CD4-positive, alpha-beta T cell treated with Interferon alpha-2 for 1 hour (primary cell): ENCODE results near the gene ZPBP2.
"Not testable (repeated sequence)": the region's sequence is repeated elsewhere in the genome, so short reads cannot be mapped to it uniquely, and the experiment has no call there.

ENCODE experiments used
- DNase-seq, 2 donors: peaks; one replicate each; pipeline ENCODE4 v3.0.0-alpha.2; 2020 to 2022

Gene ZPBP2

DNA sequence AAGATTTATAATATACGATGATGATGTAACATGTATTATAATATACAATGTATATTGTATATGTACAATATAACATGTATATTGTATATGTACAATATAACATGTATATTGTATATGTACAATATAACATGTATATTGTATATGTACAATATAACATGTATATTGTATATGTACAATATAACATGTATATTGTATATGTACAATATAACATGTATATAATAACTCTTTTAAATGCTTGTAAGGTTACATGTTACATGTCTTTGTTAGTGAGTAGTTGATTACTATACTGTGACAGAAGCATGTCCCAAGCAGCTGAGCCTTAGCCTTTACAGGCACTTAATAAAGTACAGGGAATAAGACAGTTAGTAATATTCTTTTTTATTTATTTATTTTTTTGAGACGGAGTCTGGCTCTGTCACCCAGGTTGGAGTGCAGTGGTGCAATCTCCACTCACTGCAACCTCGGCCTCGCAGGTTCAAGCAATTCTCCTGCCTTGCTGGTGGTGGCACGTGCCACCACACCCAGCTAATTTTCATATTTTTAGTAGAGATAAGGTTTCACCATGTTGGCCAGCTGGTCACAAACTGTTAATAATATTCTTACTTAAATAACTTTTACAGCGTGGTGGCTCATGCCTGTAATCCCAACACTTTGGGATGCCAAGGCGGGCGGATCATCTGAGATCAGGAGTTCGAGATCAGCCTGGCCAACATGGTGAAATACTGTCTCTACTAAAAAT lies 11.9 kb upstream of the ZPBP2 start:
- not testable (repeated sequence) for DNase-seq

DNA sequence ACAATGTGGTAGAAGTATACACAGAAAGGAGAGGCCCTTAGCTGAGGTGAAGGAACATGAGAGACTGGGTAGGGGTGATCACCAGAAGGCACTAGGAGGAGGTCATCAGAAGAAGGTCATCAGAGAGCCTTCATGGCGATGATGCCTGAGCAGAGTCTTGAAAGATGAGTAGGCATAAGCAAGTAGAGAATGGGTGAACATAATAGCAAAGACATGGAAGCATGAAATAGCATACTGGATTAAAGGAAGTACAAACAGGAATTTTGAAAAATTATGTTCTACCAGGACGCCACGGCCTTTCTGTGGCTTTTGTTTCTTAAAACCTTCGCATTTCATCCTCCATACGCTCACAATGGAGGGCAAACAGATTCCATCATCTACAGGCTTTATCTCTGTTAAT lies 6.8 kb upstream of the ZPBP2 start:
- DNase-seq, result peak in 1 of 2 donors; percentile 30

DNA sequence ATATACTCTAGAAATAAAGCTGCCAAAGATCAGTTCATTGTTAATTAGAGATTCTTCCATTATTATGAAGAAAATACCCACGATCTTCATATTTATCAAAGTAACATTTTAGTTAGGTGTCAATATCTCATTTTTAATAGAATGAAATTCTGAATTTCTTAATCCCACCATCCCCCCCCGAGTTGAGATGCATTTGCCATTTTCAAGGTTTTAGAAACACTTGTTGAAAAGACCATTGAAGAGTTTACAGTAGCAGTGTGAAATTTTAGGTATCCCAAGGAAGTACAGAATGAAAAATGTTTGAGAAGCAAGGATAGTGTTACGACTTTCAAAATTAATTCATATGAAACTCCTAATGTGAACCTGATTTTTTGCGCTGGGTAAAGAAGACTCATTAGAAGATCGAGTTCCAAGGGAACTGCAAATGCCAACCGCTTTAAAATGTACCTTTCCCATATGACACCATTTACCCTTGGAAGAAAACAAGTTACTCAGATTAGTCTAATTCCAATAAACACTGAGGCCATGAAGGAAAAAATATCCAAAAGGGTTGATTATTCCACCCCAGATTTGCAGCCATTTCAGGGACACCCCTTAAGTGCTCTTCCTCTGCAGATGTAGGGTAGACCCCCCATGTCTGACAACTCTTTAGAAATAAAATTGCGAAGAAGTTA lies 4.6 kb upstream of the ZPBP2 start:
- no peak for DNase-seq

DNA sequence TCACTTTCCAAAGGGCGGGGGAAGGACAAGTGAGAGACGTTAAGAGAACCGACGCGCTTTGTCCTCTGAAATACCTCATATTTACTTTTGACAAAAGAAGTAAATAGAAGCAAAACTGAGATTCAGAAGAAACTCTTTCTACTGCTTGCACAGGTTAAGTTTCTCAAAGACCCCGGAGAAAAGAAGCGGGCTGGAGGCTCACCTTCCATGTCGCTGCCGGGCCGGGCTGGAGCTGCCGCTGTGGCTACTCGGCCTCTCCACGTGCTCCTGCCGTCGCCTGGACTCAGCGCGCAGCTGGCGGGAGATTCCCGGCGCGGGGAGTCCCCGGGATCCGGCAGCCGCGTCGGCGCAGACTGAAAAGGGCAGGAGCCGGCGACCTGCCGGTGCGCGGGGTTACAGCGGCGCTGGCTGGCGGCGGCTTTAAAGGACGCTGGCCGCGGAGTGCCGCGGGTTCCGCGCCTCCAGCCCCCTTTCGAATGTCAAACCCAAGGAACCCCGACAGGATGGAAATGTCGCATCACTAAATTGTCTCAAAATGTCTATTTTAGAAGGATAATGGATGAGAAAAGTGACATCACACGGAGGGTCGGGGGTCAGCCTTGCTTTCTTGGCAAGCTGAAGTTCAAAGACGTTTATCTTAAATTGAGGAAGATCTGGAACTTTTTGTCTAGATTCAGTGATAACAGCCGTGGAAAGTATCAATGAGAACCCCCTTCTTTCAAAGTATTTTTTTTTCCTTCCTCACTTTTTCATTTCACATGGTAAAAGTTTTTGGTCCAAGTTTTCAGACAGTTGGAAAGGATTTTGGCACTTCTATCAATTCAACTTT lies 3.9 kb upstream of the ZPBP2 start, which contains the start of gene IKZF3:
TSS of gene IKZF3 (minus strand) at position 395 of the 829 bp plus-strand sequence. CDS start at position 209, 186 bp downstream.
- peak; percentile 84 to 91 for DNase-seq

DNA sequence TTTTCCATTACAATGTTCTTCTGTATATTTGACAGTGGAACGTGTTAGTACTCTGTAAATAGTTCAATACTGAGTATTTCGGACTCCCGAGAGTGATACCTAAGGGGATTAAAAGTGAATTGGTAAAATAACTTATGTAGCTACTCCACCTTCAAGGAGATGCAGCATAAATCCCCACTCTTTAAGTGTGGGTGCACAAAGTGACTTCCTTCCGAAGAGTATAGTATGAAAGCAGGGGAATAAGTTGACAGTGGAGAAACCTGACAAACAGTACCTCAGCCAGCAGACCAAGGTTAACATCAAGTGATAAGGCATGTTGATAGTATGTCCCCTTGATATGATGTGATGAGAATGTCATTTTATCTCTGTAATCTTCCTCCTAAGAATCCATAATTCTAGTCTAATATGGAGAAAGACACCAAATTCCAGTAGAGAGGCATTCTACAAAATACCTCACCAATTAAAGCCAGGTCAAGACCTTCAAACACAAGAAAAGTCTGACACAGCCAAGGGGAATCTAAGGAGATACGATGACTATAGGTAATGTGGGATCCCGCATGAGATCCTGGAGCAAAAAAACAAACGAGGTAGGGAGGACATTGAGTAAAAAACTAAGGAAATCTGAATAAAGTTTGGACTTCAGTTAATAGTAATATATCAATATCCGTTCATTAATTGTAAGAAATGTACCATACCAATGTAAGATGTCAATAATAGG lies 1.8 kb upstream of the ZPBP2 start:
- DNase-seq, result peak in 1 of 2 donors; percentile 23

DNA sequence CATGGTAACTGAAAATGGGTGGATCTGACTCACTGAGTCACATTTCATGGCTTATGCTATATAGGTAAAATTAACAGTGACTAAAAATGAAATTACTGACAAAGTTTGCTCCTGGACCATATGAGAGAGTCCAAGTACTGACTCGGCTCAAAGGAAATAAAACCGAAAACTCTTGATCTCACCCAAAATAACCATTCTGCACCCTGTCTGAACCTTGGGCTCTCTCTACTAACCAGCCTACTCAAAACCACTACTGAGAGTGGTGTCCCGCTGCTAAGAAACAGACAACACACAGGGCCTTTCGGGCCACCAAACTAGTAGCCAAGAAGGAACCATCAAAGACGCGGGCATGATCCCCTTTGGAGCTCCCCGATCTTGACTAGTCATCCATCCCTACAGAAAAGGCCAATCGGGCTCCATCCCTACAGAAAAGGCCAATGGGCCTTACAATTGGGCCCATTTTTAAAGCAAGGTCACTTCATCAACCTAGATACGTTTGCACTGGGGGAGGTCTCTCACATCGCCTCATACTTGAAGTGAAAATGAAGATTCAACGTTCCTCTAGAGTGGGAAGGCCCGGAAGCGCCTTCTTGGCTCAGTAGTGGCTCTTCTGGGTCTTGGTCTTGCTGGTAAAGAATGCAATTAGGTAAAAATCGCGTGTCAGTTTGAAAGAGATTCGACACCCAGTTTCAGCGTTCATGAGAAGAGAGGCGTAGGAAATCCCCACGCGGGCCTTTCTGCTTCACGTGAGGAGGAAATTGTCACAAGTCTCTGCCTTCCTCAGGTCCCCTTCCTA lies 720 bp upstream of the ZPBP2 start:
- DNase-seq, result peak; percentile 60 to 82

DNA sequence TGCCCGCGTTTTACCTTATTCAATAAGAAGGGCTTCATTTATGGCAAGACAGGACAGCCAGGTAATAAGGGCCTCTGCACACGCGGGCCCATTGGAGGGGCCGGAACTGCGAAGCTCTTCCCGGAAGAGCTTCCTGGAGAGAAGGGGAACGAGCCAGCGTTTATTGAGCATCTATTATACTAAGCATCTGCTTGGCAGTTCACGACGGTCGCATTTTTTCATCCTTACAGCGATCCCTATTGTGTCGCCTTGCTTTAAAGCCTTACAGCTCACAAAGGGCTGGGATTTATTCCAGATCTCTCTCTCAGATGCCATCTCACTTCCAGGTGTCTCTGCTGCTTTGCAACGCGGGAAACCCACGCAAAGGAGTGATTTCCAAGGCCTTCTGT lies 546 bp downstream of the ZPBP2 start:
- DNase-seq, result no peak

DNA sequence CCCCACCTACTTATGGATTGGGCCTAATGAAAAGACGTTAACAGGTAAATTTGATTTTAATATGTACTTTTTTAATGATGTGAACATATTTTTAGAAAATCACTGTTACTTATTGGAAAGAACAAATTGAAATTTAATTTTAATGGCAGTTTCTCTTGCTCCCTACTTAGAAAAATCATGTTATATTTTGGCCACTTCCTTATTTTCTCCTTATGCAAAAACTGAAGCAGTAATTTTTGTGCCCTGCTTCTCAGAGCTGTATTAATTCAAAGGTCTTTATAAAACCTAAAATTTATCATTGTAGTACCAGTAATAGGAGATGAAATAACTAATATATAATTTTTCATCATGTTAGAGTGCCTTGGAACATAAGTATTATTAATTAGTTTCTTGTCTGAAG lies 2.8 kb downstream of the ZPBP2 start:
- no peak for DNase-seq

DNA sequence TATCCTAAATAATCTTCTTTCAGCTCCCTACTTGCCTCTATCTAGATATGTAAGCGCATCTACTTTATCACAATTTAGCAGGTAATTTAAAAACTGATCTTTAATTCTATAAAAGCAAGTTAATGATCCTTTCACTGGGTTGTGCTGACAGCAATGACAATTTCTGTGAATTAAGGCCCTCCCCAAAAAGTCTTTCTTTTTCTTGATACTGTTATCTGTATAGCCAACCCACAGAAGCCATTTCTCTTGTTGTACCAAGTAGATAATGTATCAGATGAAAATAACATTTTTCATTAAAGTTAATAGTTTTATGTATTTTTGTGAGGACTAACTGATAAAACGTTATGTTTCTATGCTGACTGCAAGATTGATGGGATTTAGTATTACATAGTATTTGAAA lies 3.8 kb downstream of the ZPBP2 start:
- DNase-seq, result no peak

DNA sequence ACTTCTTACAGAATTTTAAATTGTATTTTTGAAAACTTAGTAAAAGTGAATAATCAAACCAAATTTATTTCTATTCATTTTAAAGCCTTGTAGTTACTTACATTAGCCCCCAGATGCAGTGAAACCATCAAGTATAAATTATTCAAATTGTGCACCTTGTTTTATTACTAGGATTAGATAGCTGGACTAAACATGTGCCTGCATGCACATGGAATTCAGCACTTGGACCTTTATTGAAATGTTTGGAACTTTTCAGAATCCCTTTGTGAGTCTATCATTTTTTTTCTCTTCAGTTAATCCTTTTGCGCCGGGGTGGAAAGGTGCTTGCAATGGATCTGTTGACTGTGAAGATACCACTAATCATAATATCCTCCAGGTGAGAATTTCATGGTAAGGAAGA lies 4.7 kb downstream of the ZPBP2 start:
- DNase-seq, result no peak

DNA sequence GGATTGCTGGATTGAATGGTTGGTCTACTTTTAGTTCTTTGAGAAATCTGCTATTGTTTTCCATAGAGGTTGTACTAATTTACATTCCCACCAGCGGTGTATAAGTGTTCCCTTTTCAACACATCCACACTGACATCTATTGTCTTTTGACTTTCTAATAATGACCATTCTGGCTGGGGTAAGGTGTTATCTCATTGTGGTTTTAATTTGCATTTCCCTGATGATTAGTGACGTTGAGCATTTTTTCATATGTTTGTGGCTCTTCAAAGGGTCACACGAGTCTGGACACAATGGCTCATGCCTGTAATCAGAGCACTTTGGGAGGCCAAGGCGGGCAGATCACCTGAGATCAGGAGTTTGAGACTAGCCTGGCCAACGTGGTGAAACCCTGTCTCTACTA lies 18.1 kb downstream of the ZPBP2 start:
- DNase-seq, result not testable (repeated sequence)

DNA sequence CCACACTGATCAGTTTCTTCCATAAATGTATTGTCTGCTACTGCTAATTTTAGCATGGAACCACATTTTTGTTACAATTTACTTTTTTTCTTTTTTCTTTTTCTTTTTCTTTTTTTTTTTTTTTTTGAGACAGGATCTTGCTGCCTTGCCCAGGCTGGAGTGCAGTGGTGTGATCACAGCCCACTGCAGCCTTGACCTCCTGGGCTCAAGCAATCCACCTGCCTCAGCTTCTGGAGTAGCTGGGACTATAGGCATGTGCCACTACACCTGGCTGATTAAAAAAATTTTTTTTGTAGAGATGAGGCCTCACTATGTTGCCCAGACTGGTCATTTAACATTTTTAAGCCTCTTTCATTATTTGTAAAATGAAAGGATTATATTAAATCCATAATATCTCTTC lies 19.1 kb downstream of the ZPBP2 start:
- DNase-seq, result no peak

DNA sequence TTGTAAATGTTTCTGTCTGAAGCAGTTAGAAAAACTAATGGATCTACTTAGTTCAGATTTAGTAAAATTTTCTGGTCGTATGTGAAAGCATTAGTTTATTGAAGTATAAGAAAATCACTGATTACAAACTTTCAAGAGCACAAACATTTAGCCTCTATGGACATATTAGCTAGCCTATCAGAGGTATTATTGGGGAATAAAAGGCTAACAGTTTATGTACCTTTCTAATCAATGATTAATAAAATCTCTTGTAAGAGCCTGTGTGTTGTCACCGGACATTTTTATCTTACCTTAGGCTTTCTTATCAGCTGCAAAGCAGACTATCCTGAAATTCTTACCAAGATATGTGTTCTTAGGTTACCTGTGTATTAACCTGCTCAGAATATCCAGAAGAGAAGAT lies 21.2 kb downstream of the ZPBP2 start:
- no peak for DNase-seq

DNA sequence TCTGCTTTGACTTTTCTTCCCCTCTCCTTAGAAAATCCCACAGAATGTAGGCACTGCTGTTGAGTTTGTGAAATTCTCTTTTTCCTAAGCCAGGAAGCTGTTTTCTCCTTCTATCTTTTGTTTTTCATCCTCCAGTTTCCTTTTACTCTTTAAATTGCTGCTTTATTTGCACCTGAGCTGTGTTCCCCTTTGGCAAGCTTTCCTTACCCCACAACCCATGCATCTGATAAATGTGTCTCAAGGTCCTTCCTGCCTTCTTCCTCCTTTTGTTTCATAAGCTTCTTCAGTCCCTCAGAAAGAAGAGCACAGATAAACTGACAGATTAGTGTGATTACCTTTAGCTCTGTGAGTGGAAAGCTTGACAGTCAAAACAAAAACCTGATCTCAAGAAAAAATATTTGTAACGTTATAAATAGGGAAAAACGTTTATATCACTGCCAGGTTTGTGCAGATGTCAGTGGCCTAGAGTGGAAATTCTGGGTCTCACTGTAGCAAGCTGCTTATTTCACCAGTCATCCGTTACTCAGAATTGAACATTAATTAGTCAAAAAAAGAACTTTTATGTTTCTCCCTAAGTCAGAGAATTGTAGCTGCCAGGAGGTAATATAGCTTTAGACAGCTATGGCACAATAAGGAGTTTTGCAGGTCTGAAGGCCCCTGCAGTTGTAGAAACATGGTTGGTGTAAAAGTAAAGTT lies 26.8 kb downstream of the ZPBP2 start:
- no peak for DNase-seq

DNA sequence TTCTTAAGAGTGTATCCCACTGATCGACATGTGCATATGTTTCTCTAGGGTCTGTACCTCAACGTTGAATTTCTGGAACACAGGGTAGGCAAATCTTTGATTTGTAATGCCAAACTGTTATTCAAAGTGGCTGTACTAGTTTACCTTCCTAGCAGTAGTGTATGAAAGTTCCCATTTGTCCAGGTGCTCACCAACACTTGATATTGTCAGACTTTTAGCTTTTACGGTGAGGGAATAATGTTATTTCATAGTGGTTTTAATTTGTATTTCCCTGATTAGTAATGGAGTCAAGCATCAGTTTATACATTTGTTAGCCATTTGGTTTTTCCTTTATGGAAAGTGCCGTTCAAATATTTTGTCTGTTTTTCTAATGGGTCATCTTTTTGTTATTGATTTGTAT lies 30.1 kb downstream of the ZPBP2 start:
- no peak for DNase-seq

DNA sequence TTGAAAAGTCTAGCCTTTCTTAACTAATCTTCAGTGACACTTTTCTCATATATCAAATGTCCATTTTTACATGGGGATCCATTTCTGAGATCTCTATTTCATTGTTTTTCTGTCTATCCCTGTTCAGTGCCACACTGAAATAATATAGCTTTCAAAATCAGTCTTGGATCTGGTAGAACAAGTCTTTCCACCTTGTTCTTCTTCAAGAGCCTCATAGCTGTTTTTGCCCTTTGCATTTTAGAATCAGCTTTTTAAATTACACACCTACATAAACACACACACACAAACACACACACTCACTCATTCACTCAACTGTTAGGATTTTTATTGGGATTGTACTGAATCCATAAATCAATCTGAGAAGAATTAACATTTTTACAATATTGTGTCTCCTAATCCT lies 31.2 kb downstream of the ZPBP2 start:
- no peak for DNase-seq

DNA sequence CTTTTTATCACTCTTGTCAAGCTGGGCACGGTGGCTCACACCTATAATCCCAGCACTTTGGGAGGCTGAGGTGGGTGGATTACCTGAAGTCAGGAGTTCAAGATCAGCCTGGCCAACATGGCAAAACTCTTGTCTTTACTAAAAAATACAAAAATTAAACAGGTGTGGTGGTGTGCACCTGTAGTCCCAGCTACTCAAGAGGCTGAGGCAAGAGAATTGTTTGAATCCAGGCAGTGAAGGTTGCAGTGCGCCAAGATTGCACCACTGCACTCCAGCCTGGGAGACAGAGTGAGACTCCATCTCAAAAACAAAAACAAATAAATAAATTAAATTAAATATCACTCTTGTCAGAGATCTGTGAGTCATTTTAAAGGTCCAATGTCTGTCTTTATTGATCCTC lies 34.0 kb downstream of the ZPBP2 start:
- not testable (repeated sequence) for DNase-seq

DNA sequence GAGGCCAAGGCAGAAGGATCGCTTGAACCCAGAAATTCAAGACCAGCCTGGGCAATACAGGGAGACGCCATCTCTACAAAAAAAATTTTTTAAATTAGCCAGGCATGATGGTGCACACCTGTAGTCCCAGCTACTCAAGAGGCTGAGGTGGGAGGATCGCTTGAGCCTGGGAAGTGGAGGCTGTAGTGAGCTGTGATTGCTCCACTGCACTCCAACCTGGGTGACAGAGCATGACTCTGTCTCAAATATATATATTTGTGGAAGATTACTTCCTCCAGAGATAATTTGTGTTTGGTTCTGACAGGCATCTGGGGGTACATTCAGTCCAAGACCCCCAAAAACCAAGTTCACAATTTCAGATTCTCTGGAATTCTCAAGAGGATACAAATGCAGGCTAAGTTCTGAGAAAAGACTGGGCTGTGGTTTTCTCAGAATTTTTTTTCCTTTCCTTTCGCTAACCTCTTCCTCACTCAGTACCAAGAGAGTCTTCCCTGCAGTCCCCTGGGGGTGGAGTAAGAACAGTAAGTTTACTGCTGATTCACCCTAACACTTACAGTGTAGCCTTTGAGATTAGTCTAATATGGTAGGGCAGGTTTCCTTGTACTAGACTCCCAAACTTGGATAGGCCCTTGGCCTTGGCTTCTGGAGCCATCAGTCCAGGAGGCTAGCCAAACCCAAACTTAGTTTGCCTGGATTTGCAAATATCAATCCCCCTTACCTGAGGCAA lies 35.3 kb downstream of the ZPBP2 start:
- DNase-seq, result peak in 1 of 2 donors; percentile 40

DNA sequence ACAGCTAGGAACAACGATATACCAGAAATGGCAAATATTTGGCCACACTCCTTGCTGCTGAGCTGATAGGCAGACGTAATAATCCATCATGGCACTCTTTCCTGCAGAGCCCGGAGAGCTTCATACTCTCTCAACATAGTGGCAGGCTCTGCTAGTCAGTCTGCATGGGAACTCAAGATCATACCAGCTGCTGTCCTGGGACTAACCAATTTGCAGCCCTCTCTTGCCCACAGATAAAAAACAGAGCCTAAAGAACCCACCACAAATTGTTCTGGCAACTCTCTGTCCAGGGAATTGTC lies 36.9 kb downstream of the ZPBP2 start:
- DNase-seq, result no peak

DNA sequence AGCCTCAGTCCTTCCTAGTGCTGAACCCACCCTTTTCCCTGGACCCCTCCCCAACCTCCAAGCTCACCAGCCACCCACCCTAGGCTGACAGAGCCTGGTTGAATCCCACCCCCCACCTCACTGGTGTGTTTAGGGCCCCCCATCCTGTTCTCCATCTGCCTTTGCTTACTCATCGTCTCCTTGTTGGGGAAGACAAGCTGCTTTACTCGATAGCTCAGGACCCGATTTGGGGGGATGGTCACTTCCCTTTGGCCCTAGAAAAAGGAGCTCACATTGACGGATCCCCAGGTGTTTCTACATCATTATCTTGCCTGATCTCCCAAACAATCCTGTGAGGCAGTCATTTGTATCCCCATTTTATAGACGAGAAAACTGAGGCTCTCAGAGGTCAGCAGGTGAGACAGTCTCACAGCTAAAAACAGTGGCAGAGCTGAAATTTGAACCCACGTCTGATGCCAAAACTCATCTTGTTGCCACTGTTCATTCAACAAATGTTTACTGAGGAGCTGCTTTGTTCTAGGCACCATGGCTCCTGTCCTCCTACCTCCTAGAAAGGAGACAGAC lies 40.9 kb downstream of the ZPBP2 start:
- DNase-seq, result no peak

DNA sequence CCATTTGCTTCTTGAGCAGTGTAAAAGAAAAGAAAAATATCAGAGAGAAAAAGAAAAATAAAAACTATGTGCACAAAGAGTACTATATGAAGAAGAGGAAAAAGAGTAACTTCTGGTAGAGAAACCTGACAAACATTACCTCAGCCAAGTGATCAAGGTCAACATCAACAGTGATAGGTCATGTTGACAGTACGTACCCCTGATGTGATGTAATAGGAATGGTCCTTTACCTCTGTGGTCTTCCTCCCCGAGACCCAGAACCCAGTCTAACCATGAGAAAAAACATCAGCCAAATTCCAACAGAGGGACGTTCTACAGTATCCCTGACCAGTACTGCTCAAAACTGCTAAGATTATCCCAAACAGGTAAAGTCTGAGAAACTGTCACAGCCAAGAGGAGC lies 46.0 kb downstream of the ZPBP2 start:
- no peak for DNase-seq
